Keratinocyte (primary cell): ENCODE measurements around the gene IL1RL1.

ENCODE experiments used
- EZH2 ChIP-seq: IDR thresholded peaks from one replicate; pipeline ENCODE4 v1.6.1; 2012; ENCODE audit warnings: inconsistent platforms, mild to moderate bottlenecking, low read length, moderate library complexity
- TF ChIP-seq, protein P1 (sequence below), 3 experiments: IDR thresholded peaks in 1 of 3; conservative IDR thresholded peaks in 1 of 3; optimal IDR thresholded peaks in 1 of 3; 2 replicates in 2 of 3; 3 replicates in 1 of 3; pipeline versions ENCODE3 to v1.5.1; 2011; ENCODE audit warnings: low read length in 3 of 3, mild to moderate bottlenecking in 3 of 3, moderate library complexity in 2 of 3, control low read depth in 1 of 3, inconsistent platforms in 1 of 3; ENCODE audit not compliant: insufficient read depth in 2 of 3; ENCODE audit errors: extremely low read depth in 1 of 3

DNA sequence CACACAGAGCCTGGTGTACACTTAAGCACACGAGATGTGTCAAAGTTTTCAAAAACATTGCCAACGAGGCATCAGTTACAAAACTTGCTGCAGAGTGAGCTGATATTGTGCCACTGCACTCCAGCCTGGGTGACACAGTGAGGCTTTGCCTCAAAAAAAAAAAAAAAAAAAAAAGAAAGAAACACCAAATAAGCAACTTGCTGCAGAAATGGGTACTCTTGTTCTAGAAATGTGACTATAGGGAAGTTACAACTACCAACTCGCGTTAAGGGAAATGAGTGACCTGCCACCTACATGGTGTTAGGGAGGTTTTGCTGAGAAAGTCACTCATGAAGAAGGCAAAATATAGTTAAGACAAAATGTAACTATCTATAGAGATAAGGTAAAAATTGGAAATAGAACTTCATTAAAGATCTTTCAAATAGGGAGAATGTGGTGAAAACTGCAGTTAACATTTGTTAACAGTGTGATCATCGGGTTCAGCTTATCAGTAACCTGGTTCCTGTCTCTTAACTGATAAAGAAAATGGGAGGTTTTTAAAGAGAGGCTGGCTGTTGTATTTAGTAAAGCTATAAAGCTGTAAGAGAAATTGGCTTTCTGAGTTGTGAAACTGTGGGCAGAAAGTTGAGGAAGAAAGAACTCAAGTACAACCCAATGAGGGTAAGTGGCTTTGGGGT lies at the start of gene IL1RL1:
- TF ChIP-seq, protein P1, sequence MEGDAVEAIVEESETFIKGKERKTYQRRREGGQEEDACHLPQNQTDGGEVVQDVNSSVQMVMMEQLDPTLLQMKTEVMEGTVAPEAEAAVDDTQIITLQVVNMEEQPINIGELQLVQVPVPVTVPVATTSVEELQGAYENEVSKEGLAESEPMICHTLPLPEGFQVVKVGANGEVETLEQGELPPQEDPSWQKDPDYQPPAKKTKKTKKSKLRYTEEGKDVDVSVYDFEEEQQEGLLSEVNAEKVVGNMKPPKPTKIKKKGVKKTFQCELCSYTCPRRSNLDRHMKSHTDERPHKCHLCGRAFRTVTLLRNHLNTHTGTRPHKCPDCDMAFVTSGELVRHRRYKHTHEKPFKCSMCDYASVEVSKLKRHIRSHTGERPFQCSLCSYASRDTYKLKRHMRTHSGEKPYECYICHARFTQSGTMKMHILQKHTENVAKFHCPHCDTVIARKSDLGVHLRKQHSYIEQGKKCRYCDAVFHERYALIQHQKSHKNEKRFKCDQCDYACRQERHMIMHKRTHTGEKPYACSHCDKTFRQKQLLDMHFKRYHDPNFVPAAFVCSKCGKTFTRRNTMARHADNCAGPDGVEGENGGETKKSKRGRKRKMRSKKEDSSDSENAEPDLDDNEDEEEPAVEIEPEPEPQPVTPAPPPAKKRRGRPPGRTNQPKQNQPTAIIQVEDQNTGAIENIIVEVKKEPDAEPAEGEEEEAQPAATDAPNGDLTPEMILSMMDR (optimal IDR thresholded peaks at IDR 0.05 in 1 of 3, IDR thresholded peaks at IDR 0.05 in 1 of 3, conservative IDR thresholded peaks at IDR 0.05 in 1 of 3; ENCODE audit: extremely low read depth in 1 of 3, insufficient read depth in 2 of 3, low read length in 3 of 3): no peak
- no peak for TF ChIP-seq EZH2
